ENCODE measurements around the gene SEPTIN5.

GRCh38 chr22:19723983-19724827 lies 9.9 kb downstream of the SEPTIN5 start:
- TF ChIP-seq MXI1 (IDR thresholded peaks at IDR 0.05; ENCODE audit: low read depth, low read length) (no peak), EGR1 (conservative IDR thresholded peaks at IDR 0.05) (no peak), RNF2 (IDR thresholded peaks at IDR 0.05) (no peak), GABPA (tag; conservative IDR thresholded peaks at IDR 0.05; ENCODE audit: low read depth) (no peak), SNIP1 (IDR thresholded peaks at IDR 0.05; ENCODE audit: low read depth) (no peak), ZNF311 (CRISPR knock-in tag; IDR thresholded peaks at IDR 0.05) (no peak), ZBTB11 (CRISPR knock-in tag; IDR thresholded peaks at IDR 0.05) (no peak), RCOR1 (IDR thresholded peaks at IDR 0.05; ENCODE audit: borderline replicate concordance in 1 of 2, low read depth in 2 of 2, low read length in 2 of 2) (peak; percentile 51 to 91), BHLHE40 (IDR thresholded peaks at IDR 0.05; ENCODE audit: low read length) (peak; percentile 86)
